HepG2 (cell line): ENCODE results near the gene IP6K3. TPM values are rescaled to one million over a fixed set of nuclear protein-coding genes. Genes with fewer than 3 reads are reported as not detected.

Experiments used
- ATAC-seq: fragments of 200-7000 bp; cut with Tn5 transposase; 3 replicates; pipeline ENCODE4 v1.9.1; 2020; ENCODE audit warnings: mild to moderate bottlenecking, moderate library complexity
- BruUV-seq: library from RNA; stranded (reverse); fragments of 400-500 nt; replicated peaks from 2 replicates; lab custom pipeline; 2021; lab: Mats Ljungman, UMichigan
- CTCF ChIA-PET: fragments of 300-600 bp; formaldehyde crosslinking; extraction: SDS; loops from one replicate; lab custom pipeline; 2021; ENCODE audit warnings: low total read pairs, inconsistent platforms, low intra/inter-chr PET ratio; lab: Yijun Ruan, JAX
- POLR2A ChIA-PET: fragments of 350-600 bp; sonication (Branson Sonifier 250); formaldehyde crosslinking; loops from one replicate; lab custom pipeline; 2020; ENCODE audit warnings: antibody characterized with exemption, inconsistent platforms; lab: Yijun Ruan, JAX
- DNase-seq: peaks from one replicate; pipeline ENCODE4 v3.0.0-alpha.2; 2015; ENCODE audit warnings: low spot score
- FAIRE-seq: peaks from 3 replicates; lab custom pipeline; 2011; peaks lifted over from hg19 to GRCh38; lab: Jason Lieb, UNC
- H2AFZ ChIP-seq: one replicate; pipeline ENCODE4 v1.6.1; 2011; ENCODE audit warnings: low read length, inconsistent platforms
- H3K27ac ChIP-seq: fragments of 300-600 bp; 3 replicates; pipeline ENCODE4 v1.8.0; 2011; ENCODE audit warnings: mixed run types, mild to moderate bottlenecking, mixed read lengths, low read length, inconsistent platforms; ENCODE audit not compliant: insufficient read depth; ENCODE audit errors: extremely low read length
- H3K27me3 ChIP-seq, 2 experiments: fragments of 200-600 bp in 1 of 2; 2 replicates in 1 of 2; 3 replicates in 1 of 2; pipeline versions ENCODE4 v1.6.0 to v1.8.0; 2011; ENCODE audit warnings: low read length in 2 of 2, mild to moderate bottlenecking in 2 of 2, moderate library complexity in 2 of 2, inconsistent platforms in 1 of 2; ENCODE audit not compliant: insufficient read depth in 2 of 2, control insufficient read depth in 1 of 2
- H3K36me3 ChIP-seq, 2 experiments: fragments of 200-600 bp in 1 of 2; replicated peaks in 1 of 2; 2 replicates in 1 of 2; 3 replicates in 1 of 2; pipeline versions ENCODE4 v1.5.1 to v1.8.0; 2011; ENCODE audit warnings: low read length in 2 of 2, inconsistent platforms in 1 of 2; ENCODE audit not compliant: insufficient read depth in 2 of 2, control insufficient read depth in 1 of 2
- H3K4me1 ChIP-seq: 2 replicates; pipeline ENCODE4 v1.5.1; 2012; ENCODE audit warnings: low read length, inconsistent platforms; ENCODE audit not compliant: insufficient read depth
- H3K4me2 ChIP-seq: 2 replicates; pipeline ENCODE4 v1.6.0; 2011; ENCODE audit warnings: low read depth, low read length, inconsistent platforms
- H3K4me3 ChIP-seq, 3 experiments: fragments of 200-600 bp in 1 of 3; sonication (generic), shearing (Covaris generic) in 1 of 3; replicated peaks in 1 of 3; 2 replicates each; pipeline ENCODE4 v1.5.1; 2011 to 2016; ENCODE audit warnings: low read length in 3 of 3, inconsistent platforms in 2 of 3, low read depth in 2 of 3, mild to moderate bottlenecking in 2 of 3, control low read depth in 1 of 3, mixed read lengths in 1 of 3; ENCODE audit not compliant: insufficient read depth in 1 of 3
- H3K79me2 ChIP-seq: one replicate; pipeline ENCODE4 v1.6.1; 2011; ENCODE audit warnings: low read length, inconsistent platforms; ENCODE audit not compliant: insufficient read depth
- H3K9ac ChIP-seq: 2 replicates; pipeline ENCODE4 v1.6.0; 2011; ENCODE audit warnings: mild to moderate bottlenecking, low read depth, low read length, inconsistent platforms; ENCODE audit not compliant: insufficient read depth
- H3K9me3 ChIP-seq: 2 replicates; pipeline ENCODE4 v1.5.1; 2012; ENCODE audit warnings: mild to moderate bottlenecking, low read length
- H4K20me1 ChIP-seq: 2 replicates; pipeline ENCODE4 v1.6.0; 2011; ENCODE audit warnings: inconsistent platforms, mild to moderate bottlenecking, low read length, moderate library complexity; ENCODE audit not compliant: insufficient read depth
- BHLHE40 ChIP-seq: IDR thresholded peaks from 2 replicates; pipeline ENCODE4 v1.6.1; 2011; ENCODE audit warnings: low read length, improper control_type of control experiment
- MYC ChIP-seq: sonication (generic); formaldehyde crosslinking; IDR thresholded peaks from 2 replicates; pipeline ENCODE4 v1.9.0; 2021; ENCODE audit warnings: missing genetic modification reagents, borderline replicate concordance
- SIX1 ChIP-seq: sonication (generic); formaldehyde crosslinking; IDR thresholded peaks from 2 replicates; pipeline ENCODE4 v1.4.0; 2020; ENCODE audit warnings: missing genetic modification reagents, borderline replicate concordance
- ZFAT ChIP-seq: sonication (generic); formaldehyde crosslinking; conservative IDR thresholded peaks from 2 replicates; pipeline ENCODE4 v1.8.1; 2023; ENCODE audit warnings: missing genetic modification reagents, inconsistent platforms
- ZNF777 ChIP-seq: sonication (generic); formaldehyde crosslinking; IDR thresholded peaks from 2 replicates; pipeline ENCODE4 v1.4.0; 2020; ENCODE audit warnings: missing genetic modification reagents
- ZNF883 ChIP-seq: sonication (generic); formaldehyde crosslinking; IDR thresholded peaks from 2 replicates; pipeline ENCODE4 v1.5.1; 2020; ENCODE audit warnings: mild to moderate bottlenecking, missing genetic modification reagents; ENCODE audit errors: not compliant biosample characterization
- WGBS: methylation state at CpG from one replicate; pipeline ENCODE4 v1.1.6; 2017; ENCODE audit warnings: low lambda C conversion rate; 5-methylcytosine and 5-hydroxymethylcytosine counted together
- in situ Hi-C: cut with HindIII; loops from 2 replicates; pipeline ENCODE4 v1.10.0; 2017; ENCODE audit warnings: low pct_unique_long_range_greater_than_20kb; ENCODE audit not compliant: extremely low pct_ligation_motif_present
- intact Hi-C: fragments of 100-400 bp; cut with micrococcal nuclease; formaldehyde crosslinking; loops from one replicate; pipeline ENCODE4 v1.10.0; 2022; ENCODE audit not compliant: unreplicated experiment
- polyA plus RNA-seq, 8 experiments: library from polyadenylated mRNA; depleted of rRNA in 3 of 8; stranded (reverse) in 7 of 8; unstranded in 1 of 8; fragments of >200 nt; fragmentation: Illumina TruSeq in 4 of 8; extraction: Trizol in 4 of 8; gene quantifications; 2 replicates each; pipeline versions ENCODE4 v1.2.1 to v1.2.3, GENCODE V29; 2011 to 2016; ENCODE audit warnings: low read depth in 4 of 8, missing spikeins in 1 of 8, mixed read lengths in 1 of 8; ENCODE audit not compliant: insufficient read depth in 1 of 8
- total RNA-seq, 5 experiments: library from RNA; depleted of rRNA; stranded (reverse); fragments of >200 nt; fragmentation: Illumina TruSeq; extraction: Trizol; gene quantifications; 2 replicates each; pipeline ENCODE4 v1.2.3, GENCODE V29; 2016; ENCODE audit warnings: low read depth in 1 of 5
- TF ChIP-seq, protein P1 (sequence below): sonication (generic); formaldehyde crosslinking; IDR thresholded peaks from 2 replicates; pipeline ENCODE4 v1.5.1; 2020; ENCODE audit warnings: mild to moderate bottlenecking, missing genetic modification reagents, moderate library complexity
- TF ChIP-seq, protein P2 (sequence below), 2 experiments: fragments of 450-650 bp in 1 of 2; sonication (generic) in 1 of 2; formaldehyde crosslinking in 1 of 2; IDR thresholded peaks; 2 replicates each; pipeline versions ENCODE4 v1.6.1 to v1.8.0; 2016 to 2022; ENCODE audit warnings: antibody characterized with exemption in 1 of 2, mild to moderate bottlenecking in 1 of 2, missing genetic modification reagents in 1 of 2

IP6K3 gene
- total and polyA plus RNA-seq, 2 of the 13 experiments (the other 11 are each of a cell fraction or from before 2014, with no cell fraction given), result 0.11 to 0.18 TPM

DNA sequence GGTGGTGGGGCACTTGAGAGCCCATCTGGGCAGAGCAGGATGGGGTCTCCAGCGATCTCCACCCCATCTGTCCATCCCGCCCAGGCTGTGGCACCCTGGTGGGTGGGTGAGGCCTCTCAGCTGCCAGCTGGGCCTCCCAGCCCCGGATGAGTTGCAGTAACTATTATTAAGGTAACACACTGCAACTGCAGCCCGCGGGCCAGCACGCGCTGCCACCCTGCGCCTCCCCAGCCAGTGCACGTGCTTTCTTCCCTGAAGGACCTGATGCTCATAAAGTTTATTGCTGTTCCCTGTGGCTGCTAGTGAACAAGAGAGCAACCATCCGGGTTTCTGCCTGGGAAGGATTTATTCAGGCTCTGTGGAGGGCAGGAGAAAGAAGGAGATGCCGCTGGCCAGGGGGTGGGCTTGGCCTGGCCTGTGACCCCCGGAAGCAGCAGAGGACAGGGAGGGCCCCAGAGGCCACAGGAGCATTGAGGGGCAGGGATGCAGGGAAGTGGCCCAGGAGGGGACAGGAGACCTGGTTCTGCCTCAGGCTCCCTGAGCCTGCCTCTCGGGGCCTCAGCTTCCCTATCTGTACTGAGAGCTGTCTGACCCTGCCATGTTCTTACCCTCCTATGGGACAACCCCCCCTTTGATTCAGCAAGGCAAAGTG, 1.7 kb downstream of the IP6K3 start:
- ATAC-seq (peak; percentile 27), DNase-seq (no peak), FAIRE-seq (no peak)
- Histone ChIP-seq H3K9ac (peak overlapping the region; percentile 2; the same call in 1 of the 2 replicates), H2AFZ (no peak overlapping the region), H3K9me3 (no peaks in the 10 kb centered on the region), H3K4me2 (peak overlapping the region; percentile 59), H3K4me3 (peak overlapping the region in 1 of 3 experiments; percentile 35; a peak in 2 of 6 replicates), H3K4me1 (peaks cover 51% of the 10 kb centered on the region), H3K36me3 (no peaks in the 10 kb centered on the region), H3K79me2 (no peaks in the 10 kb centered on the region), H3K27ac (no peak overlapping the region), H3K27me3 (peaks cover 4 to 40% of the 10 kb centered on the region in 2 experiments; a peak in 4 of 5 replicates), H4K20me1 (no peaks in the 10 kb centered on the region)
- ChIA-PET POLR2A (interaction anchor here (1.2 to 4.6 kb wide), 4 partner anchors 16 to 137 kb away, joined by 3 to 48 read pairs (median 18); partner anchors contain the start of gene UQCC2), CTCF (interaction anchor here (0.8 to 5.7 kb wide), 5 partner anchors 18 to 410 kb away, joined by 3 to 77 read pairs (median 3); partner anchors contain the start of gene LEMD2)
- in situ Hi-C loops (no loop called here), intact Hi-C loops (loop anchor here (1.0 to 2.0 kb wide), 3 partner anchors 17 to 156 kb away; partner anchors contain the start of gene UQCC2)
- no TSS peak for BruUV-seq
- 0% methylated on average over 6 of the region's 13 CpGs for WGBS
- TF ChIP-seq ZNF883 (peak; percentile 4), ZFAT (CRISPR knock-in tag) (0 out of 2 replicates have a peak, but pooled peaks have one; percentile 47), BHLHE40 (peak; percentile 48; the same call in 1 of the 2 replicates), ZNF777 (CRISPR knock-in tag) (0 out of 2 replicates have a peak, but pooled peaks have one; percentile 31), SIX1 (CRISPR knock-in tag) (no peak), MYC (CRISPR knock-in tag) (0 out of 2 replicates have a peak, but pooled peaks have one; percentile 29)
- TF ChIP-seq, protein P1, sequence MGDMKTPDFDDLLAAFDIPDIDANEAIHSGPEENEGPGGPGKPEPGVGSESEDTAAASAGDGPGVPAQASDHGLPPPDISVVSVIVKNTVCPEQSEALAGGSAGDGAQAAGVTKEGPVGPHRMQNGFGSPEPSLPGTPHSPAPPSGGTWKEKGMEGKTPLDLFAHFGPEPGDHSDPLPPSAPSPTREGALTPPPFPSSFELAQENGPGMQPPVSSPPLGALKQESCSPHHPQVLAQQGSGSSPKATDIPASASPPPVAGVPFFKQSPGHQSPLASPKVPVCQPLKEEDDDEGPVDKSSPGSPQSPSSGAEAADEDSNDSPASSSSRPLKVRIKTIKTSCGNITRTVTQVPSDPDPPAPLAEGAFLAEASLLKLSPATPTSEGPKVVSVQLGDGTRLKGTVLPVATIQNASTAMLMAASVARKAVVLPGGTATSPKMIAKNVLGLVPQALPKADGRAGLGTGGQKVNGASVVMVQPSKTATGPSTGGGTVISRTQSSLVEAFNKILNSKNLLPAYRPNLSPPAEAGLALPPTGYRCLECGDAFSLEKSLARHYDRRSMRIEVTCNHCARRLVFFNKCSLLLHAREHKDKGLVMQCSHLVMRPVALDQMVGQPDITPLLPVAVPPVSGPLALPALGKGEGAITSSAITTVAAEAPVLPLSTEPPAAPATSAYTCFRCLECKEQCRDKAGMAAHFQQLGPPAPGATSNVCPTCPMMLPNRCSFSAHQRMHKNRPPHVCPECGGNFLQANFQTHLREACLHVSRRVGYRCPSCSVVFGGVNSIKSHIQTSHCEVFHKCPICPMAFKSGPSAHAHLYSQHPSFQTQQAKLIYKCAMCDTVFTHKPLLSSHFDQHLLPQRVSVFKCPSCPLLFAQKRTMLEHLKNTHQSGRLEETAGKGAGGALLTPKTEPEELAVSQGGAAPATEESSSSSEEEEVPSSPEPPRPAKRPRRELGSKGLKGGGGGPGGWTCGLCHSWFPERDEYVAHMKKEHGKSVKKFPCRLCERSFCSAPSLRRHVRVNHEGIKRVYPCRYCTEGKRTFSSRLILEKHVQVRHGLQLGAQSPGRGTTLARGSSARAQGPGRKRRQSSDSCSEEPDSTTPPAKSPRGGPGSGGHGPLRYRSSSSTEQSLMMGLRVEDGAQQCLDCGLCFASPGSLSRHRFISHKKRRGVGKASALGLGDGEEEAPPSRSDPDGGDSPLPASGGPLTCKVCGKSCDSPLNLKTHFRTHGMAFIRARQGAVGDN (CRISPR knock-in tag), result peak; percentile 37
- TF ChIP-seq, protein P2, sequence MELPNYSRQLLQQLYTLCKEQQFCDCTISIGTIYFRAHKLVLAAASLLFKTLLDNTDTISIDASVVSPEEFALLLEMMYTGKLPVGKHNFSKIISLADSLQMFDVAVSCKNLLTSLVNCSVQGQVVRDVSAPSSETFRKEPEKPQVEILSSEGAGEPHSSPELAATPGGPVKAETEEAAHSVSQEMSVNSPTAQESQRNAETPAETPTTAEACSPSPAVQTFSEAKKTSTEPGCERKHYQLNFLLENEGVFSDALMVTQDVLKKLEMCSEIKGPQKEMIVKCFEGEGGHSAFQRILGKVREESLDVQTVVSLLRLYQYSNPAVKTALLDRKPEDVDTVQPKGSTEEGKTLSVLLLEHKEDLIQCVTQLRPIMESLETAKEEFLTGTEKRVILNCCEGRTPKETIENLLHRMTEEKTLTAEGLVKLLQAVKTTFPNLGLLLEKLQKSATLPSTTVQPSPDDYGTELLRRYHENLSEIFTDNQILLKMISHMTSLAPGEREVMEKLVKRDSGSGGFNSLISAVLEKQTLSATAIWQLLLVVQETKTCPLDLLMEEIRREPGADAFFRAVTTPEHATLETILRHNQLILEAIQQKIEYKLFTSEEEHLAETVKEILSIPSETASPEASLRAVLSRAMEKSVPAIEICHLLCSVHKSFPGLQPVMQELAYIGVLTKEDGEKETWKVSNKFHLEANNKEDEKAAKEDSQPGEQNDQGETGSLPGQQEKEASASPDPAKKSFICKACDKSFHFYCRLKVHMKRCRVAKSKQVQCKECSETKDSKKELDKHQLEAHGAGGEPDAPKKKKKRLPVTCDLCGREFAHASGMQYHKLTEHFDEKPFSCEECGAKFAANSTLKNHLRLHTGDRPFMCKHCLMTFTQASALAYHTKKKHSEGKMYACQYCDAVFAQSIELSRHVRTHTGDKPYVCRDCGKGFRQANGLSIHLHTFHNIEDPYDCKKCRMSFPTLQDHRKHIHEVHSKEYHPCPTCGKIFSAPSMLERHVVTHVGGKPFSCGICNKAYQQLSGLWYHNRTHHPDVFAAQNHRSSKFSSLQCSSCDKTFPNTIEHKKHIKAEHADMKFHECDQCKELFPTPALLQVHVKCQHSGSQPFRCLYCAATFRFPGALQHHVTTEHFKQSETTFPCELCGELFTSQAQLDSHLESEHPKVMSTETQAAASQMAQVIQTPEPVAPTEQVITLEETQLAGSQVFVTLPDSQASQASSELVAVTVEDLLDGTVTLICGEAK (IDR thresholded peaks at IDR 0.05), result no peak
- TF ChIP-seq, protein P2 (CRISPR knock-in tag; IDR thresholded peaks at IDR 0.05), result 0 out of 2 replicates have a peak, but pooled peaks have one; percentile 19
